ENCODE results near the gene SESTD1.
"Not testable (repeated sequence)": the region's sequence is repeated elsewhere in the genome, so short reads cannot be mapped to it uniquely, and the experiment has no call there.

SESTD1 gene

DNA sequence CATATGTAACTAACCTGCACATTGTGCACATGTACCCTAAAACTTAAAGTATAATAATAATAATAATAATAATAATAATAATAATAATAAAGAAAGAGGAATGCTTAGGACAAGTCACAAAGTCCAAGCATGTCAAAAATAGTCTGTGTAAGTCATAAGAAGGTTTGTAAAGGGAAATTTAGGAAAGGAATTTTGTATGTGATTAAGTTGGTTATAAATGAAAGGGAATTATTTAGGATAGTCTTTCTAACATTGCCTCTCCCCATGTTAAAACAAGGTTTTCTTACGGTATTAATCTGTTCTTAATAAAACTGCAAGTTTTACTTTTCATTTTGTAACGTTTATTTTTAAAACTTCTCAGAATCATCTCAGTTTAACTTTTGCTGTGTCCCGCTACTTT, 62.8 kb downstream of the SESTD1 start:
- no peak overlapping the region for H3K4me3 Mint-ChIP-seq
- H3K4me1 Mint-ChIP-seq: no peaks in the 10 kb centered on the region
- H3K9me3 Mint-ChIP-seq: no peaks in the 10 kb centered on the region
- no peak for DNase-seq
- H3K27me3 Mint-ChIP-seq: no peaks in the 10 kb centered on the region
- ATAC-seq: no peak
- no peaks in the 10 kb centered on the region for H3K36me3 Mint-ChIP-seq (ENCODE audit: low read depth)
- no peak overlapping the region for H3K27ac Mint-ChIP-seq

GRCh38 chr2:179195926-179196590, 68.6 kb downstream of the SESTD1 start:
- H3K27ac Mint-ChIP-seq; H3K4me1 Mint-ChIP-seq; H3K9me3 Mint-ChIP-seq; H3K36me3 Mint-ChIP-seq (ENCODE audit: low read depth); ATAC-seq; H3K4me3 Mint-ChIP-seq; H3K27me3 Mint-ChIP-seq; DNase-seq: not testable (repeated sequence)

DNA sequence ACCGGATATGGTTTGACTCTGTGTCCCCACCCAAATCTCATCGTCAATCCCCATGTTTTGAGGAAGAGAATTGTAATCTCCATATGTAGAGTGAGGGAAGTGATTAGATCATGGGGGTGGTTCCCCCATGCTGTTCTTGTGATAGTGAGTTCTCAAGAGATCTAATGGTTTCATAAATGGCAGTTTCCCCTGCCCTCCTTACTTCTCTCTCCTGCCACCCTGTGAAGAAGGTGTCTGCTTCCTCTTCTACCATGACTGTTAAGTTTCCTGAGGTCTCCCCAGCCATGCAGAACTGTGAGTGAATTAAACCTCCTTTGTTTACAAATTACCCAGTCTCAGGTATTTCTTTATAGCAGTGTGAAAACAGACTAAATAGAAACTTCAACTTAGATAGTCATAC, 69.5 kb downstream of the SESTD1 start:
- Mint-ChIP-seq H3K36me3 (ENCODE audit: low read depth) (peaks cover 5% of the 10 kb centered on the region), H3K27me3 (no peaks in the 10 kb centered on the region), H3K27ac (no peak overlapping the region), H3K9me3 (peaks cover 4% of the 10 kb centered on the region), H3K4me1 (peaks cover 5% of the 10 kb centered on the region), H3K4me3 (no peak overlapping the region)
- DNase-seq: no peak
- no peak for ATAC-seq

DNA sequence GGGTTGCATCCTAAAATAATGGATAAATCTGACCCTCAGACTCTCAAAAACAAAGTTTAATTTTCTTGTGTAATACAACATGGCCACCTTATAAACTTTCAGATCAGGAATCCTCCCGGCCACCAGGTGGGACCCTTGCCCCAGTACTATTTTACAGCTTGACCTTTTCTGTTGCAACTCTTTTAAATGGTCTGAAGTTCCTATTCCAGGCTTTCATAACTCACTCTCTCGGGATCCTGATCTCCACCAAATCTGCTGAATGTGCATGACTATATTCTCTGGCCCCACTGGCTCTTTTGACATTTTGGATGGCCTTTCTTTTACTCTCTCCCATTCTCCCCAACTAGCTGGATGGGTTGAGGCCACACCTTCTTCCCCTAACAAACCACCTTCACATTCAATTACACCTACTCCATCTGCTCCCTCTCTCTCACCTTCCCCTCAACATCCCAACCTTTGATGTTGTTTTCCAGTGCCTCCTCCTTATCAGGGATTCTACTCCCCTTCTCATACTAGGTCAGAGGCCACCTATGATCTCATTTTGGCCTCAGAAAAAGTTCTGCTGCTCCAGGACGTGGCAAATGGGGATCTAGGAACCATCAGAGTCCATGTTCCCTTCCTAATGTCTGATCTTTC, 70.8 kb downstream of the SESTD1 start:
- ATAC-seq: no peak
- Mint-ChIP-seq H3K4me1 (peaks cover 5% of the 10 kb centered on the region), H3K36me3 (ENCODE audit: low read depth) (peaks cover 14% of the 10 kb centered on the region), H3K27me3 (no peaks in the 10 kb centered on the region), H3K4me3 (no peak overlapping the region), H3K9me3 (peaks cover 11% of the 10 kb centered on the region), H3K27ac (no peak overlapping the region)
- no peak for DNase-seq

GRCh38 chr2:179191110-179191509, 73.5 kb downstream of the SESTD1 start:
- Mint-ChIP-seq H3K9me3 (peaks cover 11% of the 10 kb centered on the region), H3K4me1 (peaks cover 9% of the 10 kb centered on the region), H3K27me3 (no peaks in the 10 kb centered on the region), H3K27ac (no peak overlapping the region), H3K4me3 (no peak overlapping the region), H3K36me3 (ENCODE audit: low read depth) (peaks cover 22% of the 10 kb centered on the region)
- DNase-seq (no peak), ATAC-seq (no peak)

GRCh38 chr2:179186126-179186525, 78.5 kb downstream of the SESTD1 start:
- Mint-ChIP-seq H3K27me3 (no peaks in the 10 kb centered on the region), H3K27ac (no peak overlapping the region), H3K36me3 (ENCODE audit: low read depth) (peaks cover 22% of the 10 kb centered on the region), H3K4me1 (peaks cover 4% of the 10 kb centered on the region), H3K9me3 (peaks cover 11% of the 10 kb centered on the region), H3K4me3 (no peak overlapping the region)
- ATAC-seq: no peak
- no peak for DNase-seq

- no peak overlapping the region for H3K4me3 Mint-ChIP-seq
- no peak for ATAC-seq
- H3K36me3 Mint-ChIP-seq (ENCODE audit: low read depth): peaks cover 18% of the 10 kb centered on the region
- H3K27ac Mint-ChIP-seq: no peak overlapping the region
- H3K9me3 Mint-ChIP-seq: peaks cover 5% of the 10 kb centered on the region
- peaks cover 4% of the 10 kb centered on the region for H3K4me1 Mint-ChIP-seq
- DNase-seq: no peak
- no peaks in the 10 kb centered on the region for H3K27me3 Mint-ChIP-seq
These were observed 80.0 kb downstream of the SESTD1 start for GRCh38 chr2:179184610-179185009.

DNA sequence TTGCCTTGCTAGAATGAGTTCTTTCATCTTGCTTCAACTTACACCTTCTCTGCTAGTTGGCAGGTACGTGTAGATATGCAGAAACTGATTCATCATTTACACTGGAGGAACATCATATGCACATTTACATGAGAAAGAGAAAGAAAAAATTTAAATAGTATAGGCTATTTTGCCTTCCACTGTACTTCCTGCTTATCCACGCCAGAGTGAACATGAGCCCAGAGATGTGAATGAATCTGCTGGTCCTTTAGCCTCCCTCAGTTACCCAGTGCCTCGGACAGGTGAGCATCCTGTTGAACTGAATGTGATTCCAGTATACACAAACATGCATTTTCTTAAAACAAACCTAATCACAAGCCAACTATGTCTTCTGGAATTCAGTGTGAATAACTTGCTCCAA, 83.6 kb downstream of the SESTD1 start:
- H3K27me3 Mint-ChIP-seq: no peaks in the 10 kb centered on the region
- H3K9me3 Mint-ChIP-seq: no peaks in the 10 kb centered on the region
- DNase-seq (no peak), ATAC-seq (no peak)
- no peaks in the 10 kb centered on the region for H3K4me1 Mint-ChIP-seq
- no peak overlapping the region for H3K4me3 Mint-ChIP-seq
- peaks cover 3% of the 10 kb centered on the region for H3K36me3 Mint-ChIP-seq (ENCODE audit: low read depth)
- no peak overlapping the region for H3K27ac Mint-ChIP-seq

GRCh38 chr2:179180242-179180641, 84.4 kb downstream of the SESTD1 start:
- ATAC-seq: no peak
- Mint-ChIP-seq H3K4me1 (no peaks in the 10 kb centered on the region), H3K27ac (no peak overlapping the region), H3K9me3 (no peaks in the 10 kb centered on the region), H3K27me3 (no peaks in the 10 kb centered on the region), H3K4me3 (no peak overlapping the region), H3K36me3 (ENCODE audit: low read depth) (peaks cover 3% of the 10 kb centered on the region)
- DNase-seq: no peak

- Mint-ChIP-seq H3K27me3 (no peaks in the 10 kb centered on the region), H3K27ac (no peak overlapping the region)
- DNase-seq: no peak
These were observed 84.9 kb downstream of the SESTD1 start for GRCh38 chr2:179179719-179180118.

GRCh38 chr2:179177694-179178093, 86.9 kb downstream of the SESTD1 start:
- no peak overlapping the region for H3K27ac Mint-ChIP-seq
- no peaks in the 10 kb centered on the region for H3K4me1 Mint-ChIP-seq
- H3K9me3 Mint-ChIP-seq: no peaks in the 10 kb centered on the region
- DNase-seq (no peak), ATAC-seq (no peak)
- no peak overlapping the region for H3K4me3 Mint-ChIP-seq
- H3K36me3 Mint-ChIP-seq (ENCODE audit: low read depth): peaks cover 3% of the 10 kb centered on the region
- no peaks in the 10 kb centered on the region for H3K27me3 Mint-ChIP-seq

More at GRCh38 chr2:179179719-179180118, 84.9 kb downstream of the SESTD1 start:
- Mint-ChIP-seq H3K4me1 (no peaks in the 10 kb centered on the region), H3K9me3 (no peaks in the 10 kb centered on the region), H3K36me3 (ENCODE audit: low read depth) (peaks cover 3% of the 10 kb centered on the region), H3K4me3 (no peak overlapping the region)
- ATAC-seq: no peak

GRCh38 chr2:179174240-179174639, 90.4 kb downstream of the SESTD1 start:
- no peak for DNase-seq
- H3K4me3 Mint-ChIP-seq: no peak overlapping the region
- peaks cover 5% of the 10 kb centered on the region for H3K36me3 Mint-ChIP-seq (ENCODE audit: low read depth)
- H3K27ac Mint-ChIP-seq: no peak overlapping the region
- no peak for ATAC-seq
- H3K4me1 Mint-ChIP-seq: peaks cover 9% of the 10 kb centered on the region
- H3K27me3 Mint-ChIP-seq: no peaks in the 10 kb centered on the region
- no peaks in the 10 kb centered on the region for H3K9me3 Mint-ChIP-seq

DNA sequence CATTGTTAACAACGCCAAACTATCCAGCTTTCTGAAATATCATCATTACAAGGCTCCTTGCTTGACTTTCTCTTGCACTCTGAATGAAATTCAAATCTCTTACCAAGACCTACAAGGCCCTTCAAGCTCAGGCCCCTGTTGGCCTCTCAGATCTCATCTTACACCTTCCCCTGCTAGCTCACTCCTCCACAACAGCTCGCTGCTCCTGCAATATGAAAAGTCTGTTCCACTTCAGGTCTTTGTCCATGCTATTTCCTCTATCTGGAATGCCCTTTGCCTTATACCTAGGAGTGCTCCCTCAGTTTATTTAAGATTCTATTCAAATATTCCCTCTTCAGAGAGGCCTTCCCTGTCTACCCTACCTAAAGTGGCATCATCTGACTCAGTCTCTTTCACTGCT, 91.7 kb downstream of the SESTD1 start:
- Mint-ChIP-seq H3K4me1 (peaks cover 9% of the 10 kb centered on the region), H3K4me3 (no peak overlapping the region), H3K27ac (no peak overlapping the region), H3K9me3 (no peaks in the 10 kb centered on the region), H3K36me3 (ENCODE audit: low read depth) (peaks cover 6% of the 10 kb centered on the region), H3K27me3 (no peaks in the 10 kb centered on the region)
- no peak for DNase-seq
- no peak for ATAC-seq

DNA sequence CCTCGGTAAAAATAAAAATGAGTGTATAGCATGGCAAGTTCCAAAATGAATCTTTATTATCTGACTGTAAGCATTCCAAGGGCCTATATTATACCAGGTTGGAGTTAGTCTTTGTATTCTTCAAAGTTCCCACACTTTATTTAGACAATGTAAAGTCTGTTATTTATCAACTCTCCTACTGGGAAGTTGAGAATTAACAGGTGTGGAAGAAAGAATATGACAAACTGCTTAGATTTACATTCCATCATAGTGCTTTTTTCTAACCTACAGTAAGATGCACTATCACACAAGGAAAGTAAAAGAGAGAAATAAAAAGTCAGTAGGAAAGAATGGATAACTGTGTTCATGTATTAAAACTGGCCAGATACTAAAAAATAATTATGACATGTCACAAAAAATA, 93.3 kb downstream of the SESTD1 start:
- Mint-ChIP-seq H3K9me3 (peaks cover 4% of the 10 kb centered on the region), H3K27me3 (no peaks in the 10 kb centered on the region), H3K4me1 (peaks cover 9% of the 10 kb centered on the region), H3K4me3 (no peak overlapping the region), H3K27ac (no peak overlapping the region), H3K36me3 (ENCODE audit: low read depth) (peaks cover 12% of the 10 kb centered on the region)
- ATAC-seq: no peak
- DNase-seq: no peak

DNA sequence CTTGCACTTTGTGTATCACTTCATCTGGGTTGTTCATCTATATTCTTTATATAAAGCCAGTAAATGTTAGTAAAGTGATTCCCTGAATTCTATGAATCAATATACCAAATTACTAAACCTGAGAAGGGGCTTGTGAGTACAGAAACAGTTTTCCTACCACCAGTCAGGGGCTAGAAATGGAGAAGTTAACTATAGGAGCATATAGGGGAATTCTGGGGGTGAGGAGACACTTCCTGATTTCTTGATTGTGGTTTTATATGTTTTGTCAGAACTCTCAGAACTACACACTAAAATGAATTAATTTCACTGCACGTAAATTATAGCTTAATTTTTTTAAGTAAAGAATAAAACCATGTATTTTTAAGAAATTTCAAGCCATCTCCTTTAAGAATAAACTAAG, 93.7 kb downstream of the SESTD1 start:
- H3K4me1 Mint-ChIP-seq: peaks cover 9% of the 10 kb centered on the region
- H3K9me3 Mint-ChIP-seq: peaks cover 4% of the 10 kb centered on the region
- DNase-seq (no peak), ATAC-seq (no peak)
- peaks cover 15% of the 10 kb centered on the region for H3K36me3 Mint-ChIP-seq (ENCODE audit: low read depth)
- H3K27ac Mint-ChIP-seq: no peak overlapping the region
- no peak overlapping the region for H3K4me3 Mint-ChIP-seq
- no peaks in the 10 kb centered on the region for H3K27me3 Mint-ChIP-seq

All from activated naive CD8-positive, alpha-beta T cell treated with anti-CD3 and anti-CD28 coated beads, Interleukin-2, amount 50 U/mL, for 24 hours (primary cell).